HepG2 (cell line): ENCODE measurements around the gene CPSF6. TPM values are rescaled to one million over a fixed set of nuclear protein-coding genes. Genes with fewer than 3 reads are reported as not detected.
A peak's percentile ranks its signal among the peaks of the same experiment; 100 is the strongest.
"Not testable (repeated sequence)": the region's sequence is repeated elsewhere in the genome, so short reads cannot be mapped to it uniquely, and the experiment has no call there.

Experiments
- ATAC-seq: fragments of 200-7000 bp; cut with Tn5 transposase; 3 replicates; pipeline ENCODE4 v1.9.1; 2020; ENCODE audit warnings: mild to moderate bottlenecking, moderate library complexity
- BruUV-seq: library from RNA; stranded (reverse); fragments of 400-500 nt; replicated peaks from 2 replicates; lab custom pipeline; 2021; lab: Mats Ljungman, UMichigan
- CTCF ChIA-PET: fragments of 300-600 bp; formaldehyde crosslinking; extraction: SDS; loops from one replicate; lab custom pipeline; 2021; ENCODE audit warnings: low total read pairs, inconsistent platforms, low intra/inter-chr PET ratio; lab: Yijun Ruan, JAX
- POLR2A ChIA-PET: fragments of 350-600 bp; sonication (Branson Sonifier 250); formaldehyde crosslinking; loops from one replicate; lab custom pipeline; 2020; ENCODE audit warnings: antibody characterized with exemption, inconsistent platforms; lab: Yijun Ruan, JAX
- DNase-seq: peaks from one replicate; pipeline ENCODE4 v3.0.0-alpha.2; 2015; ENCODE audit warnings: low spot score
- FAIRE-seq: peaks from 3 replicates; lab custom pipeline; 2011; peaks lifted over from hg19 to GRCh38; lab: Jason Lieb, UNC
- H2AFZ ChIP-seq: one replicate; pipeline ENCODE4 v1.6.1; 2011; ENCODE audit warnings: low read length, inconsistent platforms
- H3K27ac ChIP-seq: fragments of 300-600 bp; 3 replicates; pipeline ENCODE4 v1.8.0; 2011; ENCODE audit warnings: mixed run types, mild to moderate bottlenecking, mixed read lengths, low read length, inconsistent platforms; ENCODE audit not compliant: insufficient read depth; ENCODE audit errors: extremely low read length
- H3K27me3 ChIP-seq, 2 experiments: fragments of 200-600 bp in 1 of 2; 2 replicates in 1 of 2; 3 replicates in 1 of 2; pipeline versions ENCODE4 v1.6.0 to v1.8.0; 2011; ENCODE audit warnings: low read length in 2 of 2, mild to moderate bottlenecking in 2 of 2, moderate library complexity in 2 of 2, inconsistent platforms in 1 of 2; ENCODE audit not compliant: insufficient read depth in 2 of 2, control insufficient read depth in 1 of 2
- H3K36me3 ChIP-seq, 2 experiments: fragments of 200-600 bp in 1 of 2; replicated peaks in 1 of 2; 2 replicates in 1 of 2; 3 replicates in 1 of 2; pipeline versions ENCODE4 v1.5.1 to v1.8.0; 2011; ENCODE audit warnings: low read length in 2 of 2, inconsistent platforms in 1 of 2; ENCODE audit not compliant: insufficient read depth in 2 of 2, control insufficient read depth in 1 of 2
- H3K4me1 ChIP-seq: 2 replicates; pipeline ENCODE4 v1.5.1; 2012; ENCODE audit warnings: low read length, inconsistent platforms; ENCODE audit not compliant: insufficient read depth
- H3K4me2 ChIP-seq: 2 replicates; pipeline ENCODE4 v1.6.0; 2011; ENCODE audit warnings: low read depth, low read length, inconsistent platforms
- H3K4me3 ChIP-seq, 3 experiments: fragments of 200-600 bp in 1 of 3; sonication (generic), shearing (Covaris generic) in 1 of 3; replicated peaks in 1 of 3; 2 replicates each; pipeline ENCODE4 v1.5.1; 2011 to 2016; ENCODE audit warnings: low read length in 3 of 3, inconsistent platforms in 2 of 3, low read depth in 2 of 3, mild to moderate bottlenecking in 2 of 3, control low read depth in 1 of 3, mixed read lengths in 1 of 3; ENCODE audit not compliant: insufficient read depth in 1 of 3
- H3K79me2 ChIP-seq: one replicate; pipeline ENCODE4 v1.6.1; 2011; ENCODE audit warnings: low read length, inconsistent platforms; ENCODE audit not compliant: insufficient read depth
- H3K9ac ChIP-seq: 2 replicates; pipeline ENCODE4 v1.6.0; 2011; ENCODE audit warnings: mild to moderate bottlenecking, low read depth, low read length, inconsistent platforms; ENCODE audit not compliant: insufficient read depth
- H3K9me3 ChIP-seq: 2 replicates; pipeline ENCODE4 v1.5.1; 2012; ENCODE audit warnings: mild to moderate bottlenecking, low read length
- H4K20me1 ChIP-seq: 2 replicates; pipeline ENCODE4 v1.6.0; 2011; ENCODE audit warnings: inconsistent platforms, mild to moderate bottlenecking, low read length, moderate library complexity; ENCODE audit not compliant: insufficient read depth
- PPARG ChIP-seq: conservative IDR thresholded peaks from 2 replicates; pipeline ENCODE4 v1.6.1; 2016; ENCODE audit warnings: missing biosample characterization, missing genetic modification reagents
- RARA ChIP-seq: IDR thresholded peaks from 2 replicates; pipeline ENCODE4 v1.6.1; 2016; ENCODE audit warnings: missing genetic modification reagents, missing compliant biosample characterization
- RXRB ChIP-seq: IDR thresholded peaks from 2 replicates; pipeline ENCODE4 v1.6.1; 2016; ENCODE audit warnings: borderline replicate concordance, missing genetic modification reagents, missing compliant biosample characterization
- ZNF430 ChIP-seq: sonication (generic); formaldehyde crosslinking; IDR thresholded peaks from 2 replicates; pipeline ENCODE4 v1.9.0; 2021; ENCODE audit warnings: mild to moderate bottlenecking, missing genetic modification reagents
- ZNF431 ChIP-seq: sonication (generic); formaldehyde crosslinking; IDR thresholded peaks from 2 replicates; pipeline ENCODE4 v1.9.0; 2022; ENCODE audit warnings: missing genetic modification reagents, low read depth, mild to moderate bottlenecking, borderline replicate concordance
- WGBS: methylation state at CpG from one replicate; pipeline ENCODE4 v1.1.6; 2017; ENCODE audit warnings: low lambda C conversion rate; 5-methylcytosine and 5-hydroxymethylcytosine counted together
- in situ Hi-C: cut with HindIII; loops from 2 replicates; pipeline ENCODE4 v1.10.0; 2017; ENCODE audit warnings: low pct_unique_long_range_greater_than_20kb; ENCODE audit not compliant: extremely low pct_ligation_motif_present
- intact Hi-C: fragments of 100-400 bp; cut with micrococcal nuclease; formaldehyde crosslinking; loops from one replicate; pipeline ENCODE4 v1.10.0; 2022; ENCODE audit not compliant: unreplicated experiment
- polyA plus RNA-seq, 8 experiments: library from polyadenylated mRNA; depleted of rRNA in 3 of 8; stranded (reverse) in 7 of 8; unstranded in 1 of 8; fragments of >200 nt; fragmentation: Illumina TruSeq in 4 of 8; extraction: Trizol in 4 of 8; gene quantifications; 2 replicates each; pipeline versions ENCODE4 v1.2.1 to v1.2.3, GENCODE V29; 2011 to 2016; ENCODE audit warnings: low read depth in 4 of 8, missing spikeins in 1 of 8, mixed read lengths in 1 of 8; ENCODE audit not compliant: insufficient read depth in 1 of 8
- total RNA-seq, 5 experiments: library from RNA; depleted of rRNA; stranded (reverse); fragments of >200 nt; fragmentation: Illumina TruSeq; extraction: Trizol; gene quantifications; 2 replicates each; pipeline ENCODE4 v1.2.3, GENCODE V29; 2016; ENCODE audit warnings: low read depth in 1 of 5

The CPSF6 gene
- total and polyA plus RNA-seq, 2 of the 13 experiments (the other 11 are each of a cell fraction or from before 2014, with no cell fraction given): 41.8 to 71.0 TPM

GRCh38 chr12:69316784-69317183 is 77.4 kb downstream of the CPSF6 start:
- BruUV-seq, H3K27ac ChIP-seq, H3K4me2 ChIP-seq, CTCF ChIA-PET, FAIRE-seq, H3K27me3 ChIP-seq, ATAC-seq, intact Hi-C loops, H3K4me3 ChIP-seq, H4K20me1 ChIP-seq, POLR2A ChIA-PET, H2AFZ ChIP-seq, DNase-seq, in situ Hi-C loops, H3K36me3 ChIP-seq, H3K9me3 ChIP-seq, H3K79me2 ChIP-seq, H3K9ac ChIP-seq: not testable (repeated sequence)
- TF ChIP-seq RARA (CRISPR knock-in tag) (peak; percentile 21; the same call in 1 of the 2 replicates), PPARG (CRISPR knock-in tag) (peak; percentile 60; the same call in 1 of the 2 replicates), RXRB (CRISPR knock-in tag) (peak; percentile 53; the same call in 1 of the 2 replicates)
- H3K4me1 ChIP-seq: peaks cover 44% of the 10 kb centered on the region

- CTCF ChIA-PET, in situ Hi-C loops, H3K4me3 ChIP-seq, POLR2A ChIA-PET, H2AFZ ChIP-seq, H3K9ac ChIP-seq, H4K20me1 ChIP-seq, intact Hi-C loops, H3K27me3 ChIP-seq, H3K27ac ChIP-seq, ATAC-seq, DNase-seq, H3K79me2 ChIP-seq, BruUV-seq, H3K4me2 ChIP-seq, FAIRE-seq, H3K9me3 ChIP-seq, H3K36me3 ChIP-seq: not testable (repeated sequence)
- WGBS: 50% methylated on average over 2 of the region's 2 CpGs
- TF ChIP-seq ZNF431 (CRISPR knock-in tag) (peak; percentile 70; the same call in 1 of the 2 replicates), ZNF430 (CRISPR knock-in tag) (peak; percentile 75; the same call in 1 of the 2 replicates)
- H3K4me1 ChIP-seq: peaks cover 46% of the 10 kb centered on the region
Observed at GRCh38 chr12:69317233-69317632, 77.9 kb downstream of the CPSF6 start.
